Motor neuron (in vitro differentiated cells): ENCODE results near the gene CD164L2. TPM values are rescaled to one million over a fixed set of nuclear protein-coding genes. Genes with fewer than 3 reads are reported as not detected.

ENCODE experiments used
- ATAC-seq, 8 experiments: fragments of 200-7000 bp; cut with Tn5 transposase; replicated peaks in 6 of 8; 2 replicates each; pipeline ENCODE4 v1.8.0; 2021; ENCODE audit warnings: mild to moderate bottlenecking in 8 of 8, moderate library complexity in 8 of 8
- H3K27ac ChIP-seq, 2 donors: fragments of 250-450 bp; sonication (Bioruptor Pico); 2 replicates each; pipeline ENCODE4 v1.9.0; 2021; ENCODE audit warnings: antibody characterized with exemption in 2 of 2, mild to moderate bottlenecking in 2 of 2, moderate library complexity in 1 of 2
- H3K4me1 ChIP-seq, 2 donors: fragments of 250-450 bp; sonication (Bioruptor Pico); replicated peaks in 1 of 2; 2 replicates each; pipeline ENCODE4 v1.6.1; 2021; ENCODE audit warnings: antibody characterized with exemption in 2 of 2, mild to moderate bottlenecking in 2 of 2, moderate library complexity in 1 of 2
- H3K4me3 ChIP-seq, 5 donors: fragments of 250-450 bp; sonication (Bioruptor Pico); 2 replicates each; pipeline ENCODE4 v1.9.0; 2021; ENCODE audit warnings: antibody characterized with exemption in 5 of 5, mild to moderate bottlenecking in 5 of 5, moderate library complexity in 4 of 5
- WGBS, 10 experiments: fragments of 450-650 bp; shearing (Covaris generic); methylation state at CpG; one replicate each; pipeline ENCODE4 v1.0.0; 2022; 5-methylcytosine and 5-hydroxymethylcytosine counted together
- in situ Hi-C, 9 experiments: fragments of 400-800 bp; cut with MboI; loops; one replicate each; pipeline ENCODE4 v1.15.0; 2021; ENCODE audit warnings: low sequenced_read_pairs in 9 of 9, low pct_unique_long_range_greater_than_20kb in 2 of 9; ENCODE audit not compliant: unreplicated experiment in 9 of 9
- total RNA-seq, 8 experiments: library from RNA; unstranded; fragments of 300-600 nt; gene quantifications; 2 replicates each; pipeline versions ENCODE4 v1.2.3 to v1.2.4, GENCODE V29; 2022

Gene CD164L2
- total RNA-seq, 8 experiments from 2014 or later: 0.11 to 1.6 (median 0.54) TPM; not detected in 1

GRCh38 chr1:27346991-27347624 lies 36.0 kb downstream of the CD164L2 start:
- H3K4me3 ChIP-seq: no peak overlapping the region
- WGBS, 10 experiments: 58 to 94% (median 83%) methylated on average over 2 to 12 of the region's 14 CpGs; no CpG with 5 or more reads in 3 of the 10 experiments
- no peak overlapping the region for H3K27ac ChIP-seq
- peaks cover 5 to 31% of the 10 kb centered on the region in 2 donors for H3K4me1 ChIP-seq
- no peak for ATAC-seq
- in situ Hi-C loops: no loop called here

- no peak for ATAC-seq
- no peak overlapping the region for H3K27ac ChIP-seq
- in situ Hi-C loops: no loop called here
- peaks cover 4 to 36% of the 10 kb centered on the region in 2 donors for H3K4me1 ChIP-seq
- WGBS, 10 experiments: 93 to 100% (median 100%) methylated on average over 1 to 8 of the region's 8 CpGs; no CpG with 5 or more reads in 3 of the 10 experiments
- no peak overlapping the region for H3K4me3 ChIP-seq
Observed at GRCh38 chr1:27346357-27346756, 36.8 kb downstream of the CD164L2 start.

- peaks cover 0 to 27% of the 10 kb centered on the region in 2 donors for H3K4me1 ChIP-seq
- WGBS, 10 experiments: 71 to 100% (median 84%) methylated on average over 1 to 6 of the region's 12 CpGs; no CpG with 5 or more reads in 6 of the 10 experiments
- no peak overlapping the region for H3K27ac ChIP-seq
- no peak for ATAC-seq
- in situ Hi-C loops: no loop called here
- no peak overlapping the region for H3K4me3 ChIP-seq
Observed at GRCh38 chr1:27345272-27345671, 37.9 kb downstream of the CD164L2 start.

GRCh38 chr1:27343639-27344025 lies 39.5 kb downstream of the CD164L2 start:
- in situ Hi-C loops: no loop called here
- WGBS, 10 experiments: 45 to 100% (median 87%) methylated on average over 1 to 5 of the region's 5 CpGs; no CpG with 5 or more reads in 4 of the 10 experiments
- no peak overlapping the region for H3K27ac ChIP-seq
- no peak overlapping the region for H3K4me3 ChIP-seq
- peak in 3 of 8 experiments; percentile 32 to 46 (median 42) for ATAC-seq
- peaks cover 4 to 26% of the 10 kb centered on the region in 2 donors for H3K4me1 ChIP-seq

- peaks cover 5 to 28% of the 10 kb centered on the region in 2 donors for H3K4me1 ChIP-seq
- no peak overlapping the region for H3K27ac ChIP-seq
- H3K4me3 ChIP-seq: no peak overlapping the region
- ATAC-seq: peak; percentile 24 to 71 (median 56)
- 40 to 66% (median 56%) methylated on average over 2 to 14 of the region's 31 CpGs; no CpG with 5 or more reads in 5 of the 10 experiments for WGBS, 10 experiments
- in situ Hi-C loops: no loop called here
Observed at GRCh38 chr1:27342778-27343638, 40.1 kb downstream of the CD164L2 start.

- peaks cover 5 to 28% of the 10 kb centered on the region in 2 donors for H3K4me1 ChIP-seq
- peak in 7 of 8 experiments; percentile 4 to 22 (median 10) for ATAC-seq
- H3K27ac ChIP-seq: no peak overlapping the region
- in situ Hi-C loops: no loop called here
- 80 to 91% methylated on average over 6 of the region's 8 CpGs; no CpG with 5 or more reads in 8 of the 10 experiments for WGBS, 10 experiments
- no peak overlapping the region for H3K4me3 ChIP-seq
Observed at GRCh38 chr1:27342391-27342777, 40.7 kb downstream of the CD164L2 start.

GRCh38 chr1:27341525-27342252 lies 41.4 kb downstream of the CD164L2 start, which contains the start of gene SYTL1:
Gene SYTL1, plus strand, starts transcription at chr1:27342022. Its CDS starts 3,313 bp downstream, at chr1:27345335.
- H3K4me1 ChIP-seq: peaks cover 5 to 28% of the 10 kb centered on the region in 2 donors
- peak within 1 kb of the TSS in 2 of 5 donors; percentile 11 for H3K4me3 ChIP-seq
- H3K27ac ChIP-seq: no peak within 1 kb of the TSS
- 5 to 57% (median 30%) methylated on average over 3 to 13 of the region's 22 CpGs; no CpG with 5 or more reads in 2 of the 10 experiments for WGBS, 10 experiments
- in situ Hi-C loops: no loop called here
- peak; percentile 47 to 87 (median 74) for ATAC-seq

GRCh38 chr1:27339213-27339612 lies 43.9 kb downstream of the CD164L2 start:
- WGBS, 10 experiments: 24 to 73% (median 67%) methylated on average over 1 to 5 of the region's 5 CpGs; no CpG with 5 or more reads in 1 of the 10 experiments
- Histone ChIP-seq H3K27ac (peak overlapping the region in 1 of 2 donors; percentile 62), H3K4me3 (no peak overlapping the region), H3K4me1 (peaks cover 5 to 28% of the 10 kb centered on the region in 2 donors)
- no peak for ATAC-seq
- in situ Hi-C loops: no loop called here

- in situ Hi-C loops: no loop called here
- no peak overlapping the region for H3K4me3 ChIP-seq
- H3K27ac ChIP-seq: peak overlapping the region in 1 of 2 donors; percentile 62
- peak in 4 of 8 experiments; percentile 13 to 45 (median 23) for ATAC-seq
- 38 to 100% (median 63%) methylated on average over 1 to 5 of the region's 6 CpGs; no CpG with 5 or more reads in 4 of the 10 experiments for WGBS, 10 experiments
- H3K4me1 ChIP-seq: peaks cover 5 to 28% of the 10 kb centered on the region in 2 donors
Observed at GRCh38 chr1:27338751-27339150, 44.4 kb downstream of the CD164L2 start.

- in situ Hi-C loops: no loop called here
- ATAC-seq: no peak
- 80 to 100% (median 100%) methylated on average over 1 to 5 of the region's 5 CpGs; no CpG with 5 or more reads in 4 of the 10 experiments for WGBS, 10 experiments
- no peak overlapping the region for H3K27ac ChIP-seq
- H3K4me1 ChIP-seq: peaks cover 5 to 15% of the 10 kb centered on the region in 2 donors
- no peak overlapping the region for H3K4me3 ChIP-seq
Observed at GRCh38 chr1:27336756-27337155, 46.4 kb downstream of the CD164L2 start.

GRCh38 chr1:27335506-27336422 lies 47.4 kb downstream of the CD164L2 start:
- Histone ChIP-seq H3K4me1 (peaks cover 5 to 11% of the 10 kb centered on the region in 2 donors), H3K27ac (no peak overlapping the region), H3K4me3 (no peak overlapping the region)
- in situ Hi-C loops: no loop called here
- WGBS, 10 experiments: 85 to 100% (median 89%) methylated on average over 3 to 13 of the region's 17 CpGs; no CpG with 5 or more reads in 4 of the 10 experiments
- no peak for ATAC-seq
